CD4-positive, alpha-beta T cell (primary cell): ENCODE data around the gene CEMIP2. TPM values are rescaled to one million over a fixed set of nuclear protein-coding genes. Genes with fewer than 3 reads are reported as not detected.

ENCODE experiments used
- ATAC-seq: fragments of 200-7000 bp; cut with Tn5 transposase; one replicate; pipeline ENCODE4 v1.10.0; 2022; ENCODE audit warnings: mild to moderate bottlenecking; ENCODE audit not compliant: poor library complexity
- CTCF ChIA-PET: fragments of 350-600 bp; sonication (Branson Sonifier 250); formaldehyde crosslinking; loops from one replicate; lab custom pipeline; 2021; ENCODE audit warnings: antibody characterized with exemption, inconsistent platforms; lab: Charles Lee
- POLR2A ChIA-PET: fragments of 350-600 bp; sonication (Branson Sonifier 250); formaldehyde crosslinking; loops from one replicate; lab custom pipeline; 2021; ENCODE audit warnings: antibody characterized with exemption, inconsistent platforms; lab: Charles Lee
- DNase-seq, 14 experiments: peaks; one replicate each; pipeline ENCODE4 v3.0.0-alpha.2; 2013 to 2020; ENCODE audit warnings: mixed read lengths in 2 of 14
- H3K27ac ChIP-seq, 2 donors: one replicate each; pipeline versions ENCODE4 v1.5.1 to v1.7.0; 2013; ENCODE audit warnings: low read length in 2 of 2, low read depth in 1 of 2, mild to moderate bottlenecking in 1 of 2
- H3K27me3 ChIP-seq, 2 experiments: 1 replicate in 1 of 2; 2 replicates in 1 of 2; pipeline versions ENCODE4 v1.6.1 to v1.7.0; 2013; ENCODE audit warnings: low read length in 2 of 2, control low read depth in 1 of 2, mild to moderate bottlenecking in 1 of 2, moderate library complexity in 1 of 2; ENCODE audit not compliant: insufficient read depth in 2 of 2, control insufficient read depth in 1 of 2
- H3K36me3 ChIP-seq: one replicate; pipeline ENCODE4 v1.6.1; 2013; ENCODE audit warnings: low read length, control low read depth; ENCODE audit not compliant: insufficient read depth
- H3K4me1 ChIP-seq: one replicate; pipeline ENCODE4 v1.6.1; 2013; ENCODE audit warnings: low read length, control low read depth; ENCODE audit not compliant: insufficient read depth
- H3K4me3 ChIP-seq: one replicate; pipeline ENCODE4 v1.5.1; 2013; ENCODE audit warnings: mild to moderate bottlenecking, low read length, moderate library complexity
- H3K9me3 ChIP-seq, 2 experiments: 1 replicate in 1 of 2; 2 replicates in 1 of 2; pipeline versions ENCODE4 v1.6.1 to v1.7.0; 2013; ENCODE audit warnings: low read length in 2 of 2, mild to moderate bottlenecking in 2 of 2, control low read depth in 1 of 2, moderate library complexity in 1 of 2; ENCODE audit not compliant: control insufficient read depth in 1 of 2, insufficient read depth in 1 of 2
- H3K27ac Mint-ChIP-seq: one replicate; pipeline ENCODE4 v1.8.0; 2020; ENCODE audit warnings: mixed read lengths
- H3K27me3 Mint-ChIP-seq: one replicate; pipeline ENCODE4 v1.8.0; 2021; ENCODE audit warnings: mixed read lengths
- H3K36me3 Mint-ChIP-seq: one replicate; pipeline ENCODE4 v1.8.0; 2021; ENCODE audit warnings: low read depth, mixed read lengths
- H3K4me1 Mint-ChIP-seq: one replicate; pipeline ENCODE4 v1.8.0; 2021; ENCODE audit warnings: low read depth, mixed read lengths
- H3K4me3 Mint-ChIP-seq: one replicate; pipeline ENCODE4 v1.8.0; 2020; ENCODE audit warnings: mild to moderate bottlenecking, mixed read lengths
- H3K9me3 Mint-ChIP-seq: one replicate; pipeline ENCODE4 v1.8.0; 2020; ENCODE audit warnings: mixed read lengths
- intact Hi-C, 2 experiments: fragments of 100-400 bp; cut with DNase I in 1 of 2; cut with micrococcal nuclease in 1 of 2; formaldehyde crosslinking; loops; one replicate each; pipeline versions ENCODE4 v1.15.1 to v1.9.0; 2023 to 2025; cut with DNase I, micrococcal nuclease
- total RNA-seq, 174 experiments: library from RNA in 2 of 174; stranded (reverse) in 2 of 174; gene quantifications; one replicate each; pipeline ENCODE4 v1.2.3 and lab custom pipeline; 2021 to 2026
- TF ChIP-seq, protein P1 (sequence below): fragments of 200-600 bp; IDR thresholded peaks from one replicate; pipeline ENCODE4 v1.8.0; 2022; ENCODE audit warnings: antibody characterized with exemption, mild to moderate bottlenecking

Gene CEMIP2
- total RNA-seq, 2 experiments from 2014 or later, result 301 to 305 TPM

GRCh38 chr9:71734950-71735349 lies 33.4 kb downstream of the CEMIP2 start:
- Mint-ChIP-seq H3K9me3 (no peaks in the 10 kb centered on the region), H3K27me3 (no peaks in the 10 kb centered on the region), H3K36me3 (peaks cover 95% of the 10 kb centered on the region), H3K4me1 (peaks cover 11% of the 10 kb centered on the region), H3K4me3 (no peak overlapping the region), H3K27ac (no peak overlapping the region)
- peaks cover 77% of the 10 kb centered on the region for H3K36me3 ChIP-seq
- intact Hi-C loops, result no loop called here
- CTCF ChIA-PET, result no interaction called here
- H3K27me3 ChIP-seq, result no peaks in the 10 kb centered on the region
- no peak overlapping the region for H3K4me3 ChIP-seq
- no peaks in the 10 kb centered on the region for H3K9me3 ChIP-seq
- TF ChIP-seq, protein P1, sequence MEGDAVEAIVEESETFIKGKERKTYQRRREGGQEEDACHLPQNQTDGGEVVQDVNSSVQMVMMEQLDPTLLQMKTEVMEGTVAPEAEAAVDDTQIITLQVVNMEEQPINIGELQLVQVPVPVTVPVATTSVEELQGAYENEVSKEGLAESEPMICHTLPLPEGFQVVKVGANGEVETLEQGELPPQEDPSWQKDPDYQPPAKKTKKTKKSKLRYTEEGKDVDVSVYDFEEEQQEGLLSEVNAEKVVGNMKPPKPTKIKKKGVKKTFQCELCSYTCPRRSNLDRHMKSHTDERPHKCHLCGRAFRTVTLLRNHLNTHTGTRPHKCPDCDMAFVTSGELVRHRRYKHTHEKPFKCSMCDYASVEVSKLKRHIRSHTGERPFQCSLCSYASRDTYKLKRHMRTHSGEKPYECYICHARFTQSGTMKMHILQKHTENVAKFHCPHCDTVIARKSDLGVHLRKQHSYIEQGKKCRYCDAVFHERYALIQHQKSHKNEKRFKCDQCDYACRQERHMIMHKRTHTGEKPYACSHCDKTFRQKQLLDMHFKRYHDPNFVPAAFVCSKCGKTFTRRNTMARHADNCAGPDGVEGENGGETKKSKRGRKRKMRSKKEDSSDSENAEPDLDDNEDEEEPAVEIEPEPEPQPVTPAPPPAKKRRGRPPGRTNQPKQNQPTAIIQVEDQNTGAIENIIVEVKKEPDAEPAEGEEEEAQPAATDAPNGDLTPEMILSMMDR, result no peak
- DNase-seq (no peak), ATAC-seq (no peak)
- no peak overlapping the region for H3K27ac ChIP-seq
- POLR2A ChIA-PET, result no interaction called here
- H3K4me1 ChIP-seq, result no peaks in the 10 kb centered on the region

- TF ChIP-seq, protein P1, result no peak
- H3K27ac Mint-ChIP-seq, result no peak overlapping the region
- no peak overlapping the region for H3K4me3 Mint-ChIP-seq
- no peaks in the 10 kb centered on the region for H3K9me3 Mint-ChIP-seq
- DNase-seq (no peak), ATAC-seq (no peak)
- no peak overlapping the region for H3K27ac ChIP-seq
- H3K4me1 ChIP-seq, result no peaks in the 10 kb centered on the region
- CTCF ChIA-PET, result no interaction called here
- no peaks in the 10 kb centered on the region for H3K9me3 ChIP-seq
- H3K27me3 Mint-ChIP-seq, result no peaks in the 10 kb centered on the region
- peaks cover 5% of the 10 kb centered on the region for H3K4me1 Mint-ChIP-seq
- POLR2A ChIA-PET, result no interaction called here
- H3K36me3 ChIP-seq, result peaks cover 85% of the 10 kb centered on the region
- no peaks in the 10 kb centered on the region for H3K27me3 ChIP-seq
- H3K36me3 Mint-ChIP-seq, result peaks cover 96% of the 10 kb centered on the region
- intact Hi-C loops, result no loop called here
- no peak overlapping the region for H3K4me3 ChIP-seq
Measured at GRCh38 chr9:71733176-71733575, 35.1 kb downstream of the CEMIP2 start.

DNA sequence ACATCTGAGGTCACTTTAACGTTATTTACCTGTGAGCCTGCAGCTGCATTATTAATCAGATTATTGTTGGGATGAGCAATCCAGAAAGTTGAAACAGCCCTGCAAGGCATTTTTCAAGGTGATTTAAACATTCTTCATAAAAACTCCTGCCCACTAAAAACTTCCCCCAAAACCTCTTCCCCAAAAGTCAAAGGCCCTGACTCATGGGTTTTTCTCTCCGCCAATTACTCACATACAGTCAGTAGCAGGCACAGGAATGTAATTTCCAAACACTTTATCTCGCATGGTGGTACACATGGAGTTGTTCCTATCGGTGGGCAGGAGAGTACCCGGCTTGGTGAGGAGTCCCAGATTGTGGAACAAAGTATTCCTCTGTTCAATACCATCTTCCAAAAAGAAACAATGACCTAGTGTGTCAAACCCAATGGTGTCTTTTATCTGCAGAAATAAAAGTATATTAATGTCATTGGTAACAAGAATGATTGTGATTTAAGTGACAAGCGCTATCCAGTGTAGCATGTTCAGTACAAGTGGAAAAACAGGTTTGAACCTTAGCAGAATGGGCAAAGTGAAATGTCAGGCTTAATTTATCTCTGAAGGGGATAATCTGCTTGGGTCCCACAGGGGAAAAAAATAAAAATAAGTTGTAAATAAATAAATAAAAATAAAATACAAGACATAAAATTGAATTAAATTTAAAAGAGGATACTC lies 38.3 kb downstream of the CEMIP2 start:
- Histone ChIP-seq H3K27ac (no peak overlapping the region), H3K9me3 (no peaks in the 10 kb centered on the region), H3K4me1 (no peaks in the 10 kb centered on the region), H3K27me3 (no peaks in the 10 kb centered on the region), H3K4me3 (no peak overlapping the region), H3K36me3 (peaks cover 75% of the 10 kb centered on the region)
- intact Hi-C loops, result loop anchor here in 1 of 2 experiments (5.0 kb wide), 1 partner anchor 37 kb away; the partner anchor contains the start of gene CEMIP2
- H3K9me3 Mint-ChIP-seq, result no peaks in the 10 kb centered on the region
- no peak overlapping the region for H3K4me3 Mint-ChIP-seq
- ATAC-seq (no peak), DNase-seq (no peak)
- no peaks in the 10 kb centered on the region for H3K27me3 Mint-ChIP-seq
- H3K27ac Mint-ChIP-seq, result no peak overlapping the region
- POLR2A ChIA-PET, result no interaction called here
- H3K36me3 Mint-ChIP-seq, result peaks cover 96% of the 10 kb centered on the region
- CTCF ChIA-PET, result no interaction called here
- TF ChIP-seq, protein P1, result no peak
- H3K4me1 Mint-ChIP-seq, result no peaks in the 10 kb centered on the region
